ENCODE measurements around the gene FHAD1.

The FHAD1 gene

GRCh38 chr1:15324869-15325335 lies 77.9 kb downstream of the FHAD1 start:
- no peak for TF ChIP-seq CTCF (IDR thresholded peaks at IDR 0.05; ENCODE audit: insufficient read depth, low read depth, low read length, missing control alignments)
- no peak overlapping the region for H3K4me3 ChIP-seq (ENCODE audit: low read length)
- DNase-seq (ENCODE audit: low read depth), result no peak

GRCh38 chr1:15325375-15326085 lies 78.5 kb downstream of the FHAD1 start:
- no peak overlapping the region for H3K4me3 ChIP-seq (ENCODE audit: low read length)
- DNase-seq (ENCODE audit: low read depth), result no peak
- TF ChIP-seq CTCF (IDR thresholded peaks at IDR 0.05; ENCODE audit: insufficient read depth, low read depth, low read length, missing control alignments), result no peak

- H3K4me3 ChIP-seq (ENCODE audit: low read length), result no peak overlapping the region
- TF ChIP-seq CTCF (IDR thresholded peaks at IDR 0.05; ENCODE audit: insufficient read depth, low read depth, low read length, missing control alignments), result no peak
- DNase-seq (ENCODE audit: low read depth), result no peak
Measured at GRCh38 chr1:15326691-15327588, 79.9 kb downstream of the FHAD1 start.

GRCh38 chr1:15328351-15329103 lies 81.5 kb downstream of the FHAD1 start:
- no peak for TF ChIP-seq CTCF (IDR thresholded peaks at IDR 0.05; ENCODE audit: insufficient read depth, low read depth, low read length, missing control alignments)
- no peak overlapping the region for H3K4me3 ChIP-seq (ENCODE audit: low read length)
- peak; percentile 35 for DNase-seq (ENCODE audit: low read depth)

GRCh38 chr1:15329104-15329820 lies 82.2 kb downstream of the FHAD1 start:
- no peak for TF ChIP-seq CTCF (IDR thresholded peaks at IDR 0.05; ENCODE audit: insufficient read depth, low read depth, low read length, missing control alignments)
- no peak for DNase-seq (ENCODE audit: low read depth)
- H3K4me3 ChIP-seq (ENCODE audit: low read length), result no peak overlapping the region

DNA sequence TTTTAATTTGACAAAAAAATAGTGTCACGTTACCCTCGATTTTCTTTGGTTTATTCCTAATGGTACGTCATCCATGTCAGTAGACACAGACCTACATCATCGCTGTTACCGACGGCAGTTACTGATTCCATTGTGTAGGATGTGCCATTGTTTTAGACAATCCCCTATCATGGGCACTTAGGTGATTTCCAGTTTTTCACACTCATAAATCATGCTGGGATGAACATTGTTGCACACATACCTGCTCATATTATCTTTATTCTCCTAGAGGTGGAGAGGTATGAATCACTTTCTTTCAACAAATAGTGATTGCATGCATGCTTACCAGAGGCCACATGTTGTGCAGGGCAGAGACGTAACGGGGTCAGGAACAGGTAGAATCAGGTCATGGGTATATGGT lies 83.0 kb downstream of the FHAD1 start:
- DNase-seq (ENCODE audit: low read depth), result peak; percentile 87
- no peak for TF ChIP-seq CTCF (IDR thresholded peaks at IDR 0.05; ENCODE audit: insufficient read depth, low read depth, low read length, missing control alignments)
- H3K4me3 ChIP-seq (ENCODE audit: low read length), result no peak overlapping the region
